Measurements from ENCODE around the gene LRRC28. TPM values are rescaled to one million over a fixed set of nuclear protein-coding genes. Genes with fewer than 3 reads are reported as not detected.

The LRRC28 gene
- total RNA-seq, 1 donor from 2014 or later: 22.9 TPM

- intact Hi-C loops (cut with micrococcal nuclease): no loop called here
- Histone ChIP-seq H3K4me3 (no peak overlapping the region), H3K9me3 (replicated peaks) (no peaks in the 10 kb centered on the region), H3K27me3 (ENCODE audit: low read depth) (no peaks in the 10 kb centered on the region), H3K27ac (replicated peaks) (peak overlapping the region; percentile 80), H3K4me1 (peaks cover 95% of the 10 kb centered on the region), H3K36me3 (no peaks in the 10 kb centered on the region)
- DNase-seq: no peak
- TF ChIP-seq CTCF (IDR thresholded peaks at IDR 0.05; ENCODE audit: borderline replicate concordance): no peak
Observed at GRCh38 chr15:99437315-99438223, 186.3 kb downstream of the LRRC28 start.

GRCh38 chr15:99438224-99438585 is 186.9 kb downstream of the LRRC28 start:
- no peak for TF ChIP-seq CTCF (IDR thresholded peaks at IDR 0.05; ENCODE audit: borderline replicate concordance)
- no peak for DNase-seq
- Histone ChIP-seq H3K4me3 (peak overlapping the region; percentile 20), H3K9me3 (replicated peaks) (no peaks in the 10 kb centered on the region), H3K4me1 (peaks cover 95% of the 10 kb centered on the region), H3K36me3 (no peaks in the 10 kb centered on the region), H3K27me3 (ENCODE audit: low read depth) (no peaks in the 10 kb centered on the region), H3K27ac (replicated peaks) (peak overlapping the region; percentile 80)
- intact Hi-C loops (cut with micrococcal nuclease): no loop called here

GRCh38 chr15:99438691-99439523 is 187.6 kb downstream of the LRRC28 start:
- Histone ChIP-seq H3K27me3 (ENCODE audit: low read depth) (no peaks in the 10 kb centered on the region), H3K4me1 (peaks cover 95% of the 10 kb centered on the region), H3K9me3 (replicated peaks) (no peaks in the 10 kb centered on the region), H3K4me3 (peak overlapping the region; percentile 20), H3K27ac (replicated peaks) (peak overlapping the region; percentile 80), H3K36me3 (no peaks in the 10 kb centered on the region)
- no peak for DNase-seq
- intact Hi-C loops (cut with micrococcal nuclease): no loop called here
- TF ChIP-seq CTCF (IDR thresholded peaks at IDR 0.05; ENCODE audit: borderline replicate concordance): no peak

- no peak for TF ChIP-seq CTCF (IDR thresholded peaks at IDR 0.05; ENCODE audit: borderline replicate concordance)
- DNase-seq: no peak
- H3K36me3 ChIP-seq: no peaks in the 10 kb centered on the region
- intact Hi-C loops (cut with micrococcal nuclease): no loop called here
- peak overlapping the region; percentile 80 for H3K27ac ChIP-seq (replicated peaks)
- H3K4me1 ChIP-seq: peaks cover 96% of the 10 kb centered on the region
- H3K9me3 ChIP-seq (replicated peaks): no peaks in the 10 kb centered on the region
- H3K4me3 ChIP-seq: no peak overlapping the region
- H3K27me3 ChIP-seq (ENCODE audit: low read depth): no peaks in the 10 kb centered on the region
Observed at GRCh38 chr15:99439524-99439835, 188.2 kb downstream of the LRRC28 start.

GRCh38 chr15:99440029-99440428 is 188.7 kb downstream of the LRRC28 start:
- Histone ChIP-seq H3K4me3 (no peak overlapping the region), H3K27ac (replicated peaks) (no peak overlapping the region), H3K9me3 (replicated peaks) (no peaks in the 10 kb centered on the region), H3K4me1 (peaks cover 96% of the 10 kb centered on the region), H3K27me3 (ENCODE audit: low read depth) (no peaks in the 10 kb centered on the region), H3K36me3 (no peaks in the 10 kb centered on the region)
- no peak for TF ChIP-seq CTCF (IDR thresholded peaks at IDR 0.05; ENCODE audit: borderline replicate concordance)
- DNase-seq: no peak
- intact Hi-C loops (cut with micrococcal nuclease): no loop called here

Other genes with a start within 250 kb of the LRRC28 start
- 0.30 TPM for gene PGPEP1L, start 243.7 kb upstream of the LRRC28 start, total RNA-seq
- 378 TPM for gene SYNM, start 146.4 kb upstream of the LRRC28 start, total RNA-seq
- 11.4 TPM for gene TTC23, start 1.9 kb upstream of the LRRC28 start, total RNA-seq

Data from left ventricle myocardium inferior (tissue), 1 donor.